ENCODE measurements around the gene TTK.
"Not testable (repeated sequence)": the region's sequence is repeated elsewhere in the genome, so short reads cannot be mapped to it uniquely, and the experiment has no call there.

Gene TTK

DNA sequence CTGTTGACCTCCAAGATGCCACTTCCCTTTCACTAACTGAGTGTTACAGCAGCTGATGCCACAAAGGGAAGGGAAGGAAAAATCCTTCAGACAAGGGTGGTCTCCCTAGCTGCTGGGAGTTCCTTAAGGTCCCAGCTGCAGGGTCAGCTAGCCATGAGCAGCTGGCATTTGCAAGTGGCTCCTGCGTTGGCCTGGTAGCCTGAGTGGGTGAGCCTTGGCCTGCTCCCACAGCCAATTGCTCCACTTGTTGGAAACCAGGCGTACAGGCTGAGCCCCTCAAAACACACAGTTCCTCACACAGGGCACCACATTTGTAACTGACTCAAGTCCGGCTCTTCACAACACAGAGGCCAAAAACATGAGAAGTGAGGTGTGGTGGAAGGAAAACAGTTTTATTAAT lies 16.7 kb downstream of the TTK start:
- TF ChIP-seq, protein P1, sequence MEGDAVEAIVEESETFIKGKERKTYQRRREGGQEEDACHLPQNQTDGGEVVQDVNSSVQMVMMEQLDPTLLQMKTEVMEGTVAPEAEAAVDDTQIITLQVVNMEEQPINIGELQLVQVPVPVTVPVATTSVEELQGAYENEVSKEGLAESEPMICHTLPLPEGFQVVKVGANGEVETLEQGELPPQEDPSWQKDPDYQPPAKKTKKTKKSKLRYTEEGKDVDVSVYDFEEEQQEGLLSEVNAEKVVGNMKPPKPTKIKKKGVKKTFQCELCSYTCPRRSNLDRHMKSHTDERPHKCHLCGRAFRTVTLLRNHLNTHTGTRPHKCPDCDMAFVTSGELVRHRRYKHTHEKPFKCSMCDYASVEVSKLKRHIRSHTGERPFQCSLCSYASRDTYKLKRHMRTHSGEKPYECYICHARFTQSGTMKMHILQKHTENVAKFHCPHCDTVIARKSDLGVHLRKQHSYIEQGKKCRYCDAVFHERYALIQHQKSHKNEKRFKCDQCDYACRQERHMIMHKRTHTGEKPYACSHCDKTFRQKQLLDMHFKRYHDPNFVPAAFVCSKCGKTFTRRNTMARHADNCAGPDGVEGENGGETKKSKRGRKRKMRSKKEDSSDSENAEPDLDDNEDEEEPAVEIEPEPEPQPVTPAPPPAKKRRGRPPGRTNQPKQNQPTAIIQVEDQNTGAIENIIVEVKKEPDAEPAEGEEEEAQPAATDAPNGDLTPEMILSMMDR (conservative IDR thresholded peaks at IDR 0.05; ENCODE audit: low read depth, low read length), result no peak
- DNase-seq (ENCODE audit: low read depth), result no peak
- H3K4me3 ChIP-seq (ENCODE audit: low read length), result no peak overlapping the region

DNA sequence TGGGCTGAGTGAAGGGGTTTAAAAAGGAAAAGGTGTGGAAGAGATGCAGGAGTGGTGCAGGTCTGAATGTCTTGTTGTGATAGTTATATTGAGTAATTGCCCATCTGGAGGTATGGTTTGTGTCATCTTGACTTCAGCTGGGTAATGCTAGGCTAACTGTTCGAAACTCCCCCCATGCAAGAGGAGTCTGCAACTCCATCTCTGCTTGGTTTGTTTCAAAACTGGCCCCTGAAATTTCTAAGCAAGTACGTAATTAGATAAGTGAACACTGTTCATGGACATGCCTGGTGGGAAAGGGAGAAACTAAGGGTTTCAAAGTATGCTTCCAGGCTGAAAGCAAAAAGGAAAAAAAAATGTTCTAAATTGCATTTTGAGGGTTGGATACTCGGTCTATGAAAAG lies 17.1 kb downstream of the TTK start:
- TF ChIP-seq, protein P1 (conservative IDR thresholded peaks at IDR 0.05; ENCODE audit: low read depth, low read length), result no peak

DNA sequence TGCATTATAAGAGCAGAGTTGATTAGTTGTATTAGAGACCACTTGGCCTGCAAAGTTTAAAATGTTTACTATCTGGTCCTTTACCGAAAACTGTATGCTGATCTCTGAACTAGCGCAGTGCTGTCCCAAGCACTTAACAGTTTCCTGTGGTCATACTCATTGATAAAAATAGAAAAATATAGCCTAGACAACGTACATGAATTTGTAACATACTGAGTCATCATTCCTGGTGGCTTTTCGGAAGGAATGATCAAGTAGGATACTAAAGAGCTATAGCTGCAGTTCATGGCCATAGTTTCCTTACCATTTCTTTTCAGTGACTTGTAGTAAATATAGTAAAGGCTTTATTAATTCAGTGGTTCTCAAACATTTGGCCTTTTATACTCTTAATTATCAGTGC lies 18.4 kb downstream of the TTK start:
- TF ChIP-seq, protein P1 (conservative IDR thresholded peaks at IDR 0.05; ENCODE audit: low read depth, low read length), result no peak
- DNase-seq (ENCODE audit: low read depth), result peak; percentile 15
- H3K4me3 ChIP-seq (ENCODE audit: low read length), result no peak overlapping the region

More for the DNA sequence above, 17.1 kb downstream of the TTK start:
- no peak for DNase-seq (ENCODE audit: low read depth)
- H3K4me3 ChIP-seq (ENCODE audit: low read length), result no peak overlapping the region

DNA sequence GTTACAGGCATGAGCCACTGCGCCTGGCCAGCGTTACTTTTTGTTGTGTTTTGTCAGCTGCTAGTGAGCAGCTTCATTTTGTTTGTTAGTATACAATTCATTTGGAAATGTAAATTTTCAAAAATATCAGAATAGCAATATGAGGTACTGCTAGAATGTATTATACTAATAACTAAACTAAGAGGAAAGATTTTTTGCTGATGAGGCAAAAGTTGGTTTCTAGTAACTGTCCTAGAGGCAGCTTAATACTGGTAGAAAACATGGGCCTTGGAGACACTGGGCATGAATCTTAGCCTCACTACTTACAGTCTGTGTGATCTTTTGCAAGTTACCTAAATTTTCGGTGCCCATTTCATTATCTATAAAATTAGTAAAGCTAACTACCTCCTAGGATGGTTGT lies 24.1 kb downstream of the TTK start:
- no peak for DNase-seq (ENCODE audit: low read depth)
- TF ChIP-seq, protein P1 (conservative IDR thresholded peaks at IDR 0.05; ENCODE audit: low read depth, low read length), result no peak
- H3K4me3 ChIP-seq (ENCODE audit: low read length), result no peak overlapping the region

DNA sequence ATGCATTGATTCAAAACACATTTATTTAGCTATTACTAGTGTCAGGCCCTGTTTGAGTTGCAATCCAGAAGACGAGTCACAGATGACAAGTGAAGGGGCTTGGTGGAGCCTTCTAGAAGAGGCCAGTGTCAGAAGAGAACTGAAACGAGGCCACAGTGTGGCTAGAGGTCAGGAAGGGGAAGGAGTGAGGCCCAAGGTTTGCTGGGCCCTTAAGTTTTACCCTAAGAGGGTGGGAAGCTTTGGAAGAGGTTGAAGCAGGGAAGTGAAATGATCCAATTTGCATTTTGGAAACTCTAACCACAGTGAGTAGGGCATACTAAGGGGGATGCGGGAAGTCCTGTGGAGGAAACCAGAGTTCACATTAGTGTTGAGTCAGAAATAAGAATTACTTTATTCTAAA lies 25.0 kb downstream of the TTK start:
- no peak overlapping the region for H3K4me3 ChIP-seq (ENCODE audit: low read length)
- TF ChIP-seq, protein P1 (conservative IDR thresholded peaks at IDR 0.05; ENCODE audit: low read depth, low read length), result no peak
- no peak for DNase-seq (ENCODE audit: low read depth)

DNA sequence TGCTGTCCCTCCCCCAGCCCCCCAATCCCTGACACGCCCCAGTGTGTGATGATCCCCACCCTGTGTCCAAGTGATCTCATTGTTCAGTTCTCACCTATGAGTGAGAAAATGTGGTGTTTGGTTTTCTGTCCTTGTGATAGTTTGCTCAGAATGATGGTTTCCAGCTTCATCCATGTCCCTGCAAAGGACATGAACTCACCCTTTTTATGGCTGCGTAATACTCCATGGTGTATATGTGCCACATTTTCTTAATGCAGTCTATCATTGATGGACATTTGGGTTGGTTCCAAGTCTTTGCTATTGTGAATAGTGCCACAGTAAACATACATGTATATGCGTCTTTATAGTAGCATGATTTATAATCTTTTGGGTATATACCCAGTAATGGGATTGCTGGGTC lies 43.8 kb downstream of the TTK start:
- not testable (repeated sequence) for H3K4me3 ChIP-seq (ENCODE audit: low read length); DNase-seq (ENCODE audit: low read depth)

DNA sequence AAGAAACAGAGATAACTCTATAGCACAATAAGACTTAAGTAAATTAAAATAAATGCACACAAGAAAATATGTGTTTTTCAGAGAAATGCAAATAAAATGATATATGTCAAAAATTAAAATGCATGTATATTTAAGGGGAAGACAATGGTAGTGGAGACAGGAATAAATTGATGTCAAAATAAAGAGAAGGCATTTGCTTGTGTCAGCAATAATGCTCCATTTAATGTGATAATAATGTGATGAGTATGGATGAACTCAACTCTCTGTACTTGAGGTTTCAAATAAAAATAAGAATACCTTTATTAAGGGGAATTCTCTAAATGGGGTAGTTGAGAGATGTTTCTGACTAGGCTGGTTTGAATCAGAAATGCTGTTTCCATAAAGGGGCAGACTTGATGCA lies 56.3 kb downstream of the TTK start:
- no peak for DNase-seq (ENCODE audit: low read depth)
- H3K4me3 ChIP-seq (ENCODE audit: low read length), result no peak overlapping the region
- TF ChIP-seq, protein P1 (conservative IDR thresholded peaks at IDR 0.05; ENCODE audit: low read depth, low read length), result no peak

DNA sequence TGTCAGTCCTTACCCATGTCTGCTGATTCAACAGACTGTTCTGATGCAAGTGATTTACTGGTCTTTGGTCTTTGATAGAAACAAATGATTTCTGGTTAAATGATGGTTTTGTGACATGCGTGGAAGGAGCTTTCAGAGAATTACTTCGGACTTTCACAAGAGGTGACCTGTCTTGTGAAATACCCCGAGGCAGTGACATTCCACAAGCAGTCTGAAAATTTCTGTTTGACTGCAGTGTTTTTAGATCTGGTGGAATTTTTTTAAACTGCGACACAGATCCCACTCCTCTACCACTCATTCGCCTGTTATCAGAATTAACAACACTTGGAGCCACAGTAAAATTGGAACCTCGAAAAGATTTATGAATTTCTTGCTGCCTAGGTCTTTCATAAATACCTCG lies 63.7 kb downstream of the TTK start:
- not testable (repeated sequence) for DNase-seq (ENCODE audit: low read depth); H3K4me3 ChIP-seq (ENCODE audit: low read length)

DNA sequence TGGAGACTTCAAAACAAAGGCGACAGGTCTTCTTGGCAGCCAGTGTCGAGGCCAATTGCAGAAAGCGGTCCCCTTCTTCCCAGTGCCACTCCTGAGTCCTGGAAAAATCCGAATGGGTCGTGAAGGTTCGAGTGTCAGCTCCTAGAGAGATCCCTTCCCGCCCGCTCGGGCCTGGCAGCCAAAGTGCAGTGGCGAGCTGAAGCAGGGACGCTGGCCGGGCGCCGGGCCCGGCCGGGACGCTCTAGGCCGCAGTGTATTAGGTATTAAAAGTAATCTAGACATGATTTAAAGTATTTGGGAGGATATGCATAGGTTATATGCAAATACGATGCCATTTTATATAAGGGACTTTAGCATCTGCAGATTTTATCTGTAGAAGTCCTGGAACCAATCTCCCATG lies 66.0 kb downstream of the TTK start:
- DNase-seq (ENCODE audit: low read depth); H3K4me3 ChIP-seq (ENCODE audit: low read length): not testable (repeated sequence)

Measured in retinal pigment epithelial cell (primary cell).